ENCODE data around the gene CREB5. TPM values are rescaled to one million over a fixed set of nuclear protein-coding genes. Genes with fewer than 3 reads are reported as not detected.

The CREB5 gene
- total RNA-seq, 6 donors from 2014 or later, result 8.3 to 34.6 (median 15.3) TPM

- H3K36me3 ChIP-seq, result peaks cover 0 to 11% (median 0%) of the 10 kb centered on the region in 4 donors
- H3K4me3 ChIP-seq, result no peak overlapping the region
- peaks cover 0 to 13% (median 0%) of the 10 kb centered on the region in 4 donors for H3K4me1 ChIP-seq
- H3K9me3 ChIP-seq, result no peaks in the 10 kb centered on the region
- 52 to 55% methylated on average over 2 of the region's 2 CpGs for WGBS, 2 donors
- ATAC-seq (ENCODE audit: low FRiP score in 2 of 2), result no peak
- DNase-seq, result no peak
- TF ChIP-seq POLR2AphosphoS5 (IDR thresholded peaks at IDR 0.05), result peak in 1 of 2 donors; percentile 27
- no peak for TF ChIP-seq POLR2A (IDR thresholded peaks at IDR 0.05)
- no peaks in the 10 kb centered on the region for H3K27me3 ChIP-seq
- no peak overlapping the region for H3K27ac ChIP-seq
These were observed 306.2 kb downstream of the CREB5 start for GRCh38 chr7:28718545-28718944.

- Histone ChIP-seq H3K4me3 (no peak overlapping the region), H3K27ac (no peak overlapping the region), H3K4me1 (peaks cover 0 to 8% (median 4%) of the 10 kb centered on the region in 4 donors), H3K36me3 (peaks cover 0 to 11% (median 0%) of the 10 kb centered on the region in 4 donors), H3K27me3 (no peaks in the 10 kb centered on the region), H3K9me3 (no peaks in the 10 kb centered on the region)
- TF ChIP-seq, protein P1, sequence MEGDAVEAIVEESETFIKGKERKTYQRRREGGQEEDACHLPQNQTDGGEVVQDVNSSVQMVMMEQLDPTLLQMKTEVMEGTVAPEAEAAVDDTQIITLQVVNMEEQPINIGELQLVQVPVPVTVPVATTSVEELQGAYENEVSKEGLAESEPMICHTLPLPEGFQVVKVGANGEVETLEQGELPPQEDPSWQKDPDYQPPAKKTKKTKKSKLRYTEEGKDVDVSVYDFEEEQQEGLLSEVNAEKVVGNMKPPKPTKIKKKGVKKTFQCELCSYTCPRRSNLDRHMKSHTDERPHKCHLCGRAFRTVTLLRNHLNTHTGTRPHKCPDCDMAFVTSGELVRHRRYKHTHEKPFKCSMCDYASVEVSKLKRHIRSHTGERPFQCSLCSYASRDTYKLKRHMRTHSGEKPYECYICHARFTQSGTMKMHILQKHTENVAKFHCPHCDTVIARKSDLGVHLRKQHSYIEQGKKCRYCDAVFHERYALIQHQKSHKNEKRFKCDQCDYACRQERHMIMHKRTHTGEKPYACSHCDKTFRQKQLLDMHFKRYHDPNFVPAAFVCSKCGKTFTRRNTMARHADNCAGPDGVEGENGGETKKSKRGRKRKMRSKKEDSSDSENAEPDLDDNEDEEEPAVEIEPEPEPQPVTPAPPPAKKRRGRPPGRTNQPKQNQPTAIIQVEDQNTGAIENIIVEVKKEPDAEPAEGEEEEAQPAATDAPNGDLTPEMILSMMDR (IDR thresholded peaks at IDR 0.05), result no peak
- TF ChIP-seq EP300 (IDR thresholded peaks at IDR 0.05), result no peak
- no peak for TF ChIP-seq POLR2AphosphoS5 (IDR thresholded peaks at IDR 0.05)
- no peak for TF ChIP-seq POLR2A (IDR thresholded peaks at IDR 0.05)
- ATAC-seq (ENCODE audit: low FRiP score in 2 of 2) (no peak), DNase-seq (no peak)
- 80 to 85% methylated on average over 4 of the region's 4 CpGs for WGBS, 2 donors
These were observed 310.4 kb downstream of the CREB5 start for GRCh38 chr7:28722684-28723083.

DNA sequence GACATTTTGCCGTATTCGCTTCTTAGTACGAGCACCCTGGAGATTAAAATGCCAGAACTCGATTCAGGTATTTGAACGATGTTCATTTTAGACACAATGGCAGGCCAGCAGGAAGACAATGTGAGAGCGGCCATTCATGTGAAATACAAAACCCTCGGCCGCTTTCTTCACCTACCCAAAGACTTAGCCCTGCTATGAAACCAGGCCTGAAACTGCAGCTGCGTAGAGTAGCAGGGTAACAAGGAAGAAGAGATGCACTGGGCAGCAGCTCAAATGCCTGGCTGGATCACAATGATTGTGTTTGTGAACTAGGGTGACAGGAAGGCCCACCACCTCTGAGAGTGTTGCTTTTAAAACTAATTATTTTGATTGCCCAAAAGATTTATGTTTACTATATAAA lies 311.0 kb downstream of the CREB5 start:
- Histone ChIP-seq H3K9me3 (no peaks in the 10 kb centered on the region), H3K4me3 (no peak overlapping the region), H3K27ac (no peak overlapping the region), H3K4me1 (peaks cover 0 to 8% (median 1%) of the 10 kb centered on the region in 4 donors), H3K36me3 (peaks cover 0 to 11% (median 0%) of the 10 kb centered on the region in 4 donors), H3K27me3 (no peaks in the 10 kb centered on the region)
- no peak for TF ChIP-seq POLR2AphosphoS5 (IDR thresholded peaks at IDR 0.05)
- no peak for TF ChIP-seq EP300 (IDR thresholded peaks at IDR 0.05)
- TF ChIP-seq POLR2A (IDR thresholded peaks at IDR 0.05), result no peak
- TF ChIP-seq, protein P1 (IDR thresholded peaks at IDR 0.05), result no peak
- ATAC-seq (ENCODE audit: low FRiP score in 2 of 2) (no peak), DNase-seq (no peak)
- 94 to 97% methylated on average over 9 of the region's 9 CpGs for WGBS, 2 donors

DNA sequence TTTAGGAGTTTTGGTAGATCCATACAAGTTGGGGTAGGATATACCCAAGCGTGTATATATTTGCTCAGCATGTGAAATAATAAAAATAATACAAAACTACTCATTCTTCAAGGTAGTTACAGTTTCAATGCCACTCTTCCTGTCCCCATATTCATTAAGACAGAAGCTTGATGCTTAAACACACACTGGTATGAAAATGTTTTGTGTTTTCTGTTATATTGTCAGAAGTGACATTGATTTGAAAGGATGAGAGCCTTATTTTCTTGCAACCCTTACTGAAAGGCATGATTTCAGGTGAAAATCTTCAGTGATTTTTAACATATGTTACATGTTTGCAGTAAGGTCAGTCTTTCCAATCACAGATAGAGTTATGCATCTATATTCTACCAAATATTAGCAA lies 312.2 kb downstream of the CREB5 start:
- peaks cover 0 to 8% (median 0%) of the 10 kb centered on the region in 4 donors for H3K4me1 ChIP-seq
- TF ChIP-seq EP300 (IDR thresholded peaks at IDR 0.05) (no peak), POLR2A (IDR thresholded peaks at IDR 0.05) (no peak), POLR2AphosphoS5 (IDR thresholded peaks at IDR 0.05) (no peak)
- TF ChIP-seq, protein P1 (IDR thresholded peaks at IDR 0.05), result no peak
- no peak overlapping the region for H3K27ac ChIP-seq
- H3K27me3 ChIP-seq, result no peaks in the 10 kb centered on the region
- H3K9me3 ChIP-seq, result no peaks in the 10 kb centered on the region
- ATAC-seq (ENCODE audit: low FRiP score in 2 of 2), result no peak
- H3K4me3 ChIP-seq, result no peak overlapping the region
- peaks cover 0 to 11% (median 0%) of the 10 kb centered on the region in 4 donors for H3K36me3 ChIP-seq
- WGBS, 2 donors, result 92 to 100% methylated on average over 1 of the region's 1 CpG
- no peak for DNase-seq

- H3K9me3 ChIP-seq, result no peaks in the 10 kb centered on the region
- H3K4me1 ChIP-seq, result peaks cover 0 to 8% (median 0%) of the 10 kb centered on the region in 4 donors
- WGBS, 2 donors, result 47 to 53% methylated on average over 3 of the region's 3 CpGs
- DNase-seq (no peak), ATAC-seq (ENCODE audit: low FRiP score in 2 of 2) (no peak)
- no peak overlapping the region for H3K4me3 ChIP-seq
- H3K27ac ChIP-seq, result no peak overlapping the region
- peaks cover 0 to 11% (median 0%) of the 10 kb centered on the region in 4 donors for H3K36me3 ChIP-seq
- TF ChIP-seq POLR2A (IDR thresholded peaks at IDR 0.05) (no peak), POLR2AphosphoS5 (IDR thresholded peaks at IDR 0.05) (no peak), EP300 (IDR thresholded peaks at IDR 0.05) (no peak)
- TF ChIP-seq, protein P1 (IDR thresholded peaks at IDR 0.05), result no peak
- no peaks in the 10 kb centered on the region for H3K27me3 ChIP-seq
These were observed 312.8 kb downstream of the CREB5 start for GRCh38 chr7:28725045-28725642.
